WTC11 (cell line): ENCODE results near the gene JAML. TPM values are rescaled to one million over a fixed set of nuclear protein-coding genes. Genes with fewer than 3 reads are reported as not detected.

ENCODE experiments used
- ATAC-seq: fragments of 200-7000 bp; cut with Tn5 transposase; 2 replicates; pipeline ENCODE4 v1.10.0; 2021; ENCODE audit warnings: mild to moderate bottlenecking, moderate library complexity
- CTCF ChIA-PET: fragments of 300-600 bp; sonication (Branson Sonifier 250); formaldehyde crosslinking; loops from one replicate; lab custom pipeline; 2021; ENCODE audit warnings: antibody characterized with exemption; lab: Charles Lee
- POLR2A ChIA-PET: fragments of 350-600 bp; sonication (Branson Sonifier 250); formaldehyde crosslinking; loops from one replicate; lab custom pipeline; 2021; ENCODE audit warnings: antibody characterized with exemption; lab: Charles Lee
- DNase-seq: peaks from one replicate; pipeline ENCODE4 v3.0.0; 2021; ENCODE audit warnings: low spot score
- H3K27ac Mint-ChIP-seq: 2 replicates; pipeline ENCODE4 v1.8.0; 2021; ENCODE audit warnings: mixed read lengths
- H3K27me3 Mint-ChIP-seq: 2 replicates; pipeline ENCODE4 v1.8.0; 2021; ENCODE audit warnings: low read depth, mild to moderate bottlenecking, moderate library complexity, mixed read lengths
- H3K36me3 Mint-ChIP-seq: 2 replicates; pipeline ENCODE4 v1.8.0; 2021; ENCODE audit warnings: mixed read lengths
- H3K4me1 Mint-ChIP-seq: 2 replicates; pipeline ENCODE4 v1.8.0; 2022; ENCODE audit warnings: mixed read lengths
- H3K4me3 Mint-ChIP-seq: 2 replicates; pipeline ENCODE4 v1.8.0; 2021; ENCODE audit warnings: mild to moderate bottlenecking, moderate library complexity, mixed read lengths
- H3K9me3 Mint-ChIP-seq: 2 replicates; pipeline ENCODE4 v1.8.0; 2021; ENCODE audit warnings: mixed read lengths
- CTCF ChIP-seq: fragments of 200-600 bp; IDR thresholded peaks from 2 replicates; pipeline ENCODE4 v1.8.0; 2022; ENCODE audit warnings: antibody characterized with exemption
- FOXP4 ChIP-seq: sonication (generic); formaldehyde crosslinking; IDR thresholded peaks from 2 replicates; pipeline ENCODE4 v1.8.0; 2022; ENCODE audit warnings: mild to moderate bottlenecking, missing genetic modification reagents
- GABPB1 ChIP-seq: sonication (generic); formaldehyde crosslinking; IDR thresholded peaks from 2 replicates; pipeline ENCODE4 v1.8.1; 2023; ENCODE audit warnings: mild to moderate bottlenecking, missing genetic modification reagents
- MLX ChIP-seq: sonication (generic); formaldehyde crosslinking; IDR thresholded peaks from 2 replicates; pipeline ENCODE4 v1.8.1; 2023; ENCODE audit warnings: mild to moderate bottlenecking, missing genetic modification reagents, moderate library complexity
- MXD4 ChIP-seq: fragments of 250-450 bp; sonication (Bioruptor Pico); IDR thresholded peaks from 2 replicates; pipeline ENCODE4 v1.8.0; 2021; ENCODE audit warnings: mild to moderate bottlenecking, moderate library complexity, borderline replicate concordance
- NFYB ChIP-seq: sonication (generic); formaldehyde crosslinking; conservative IDR thresholded peaks from 2 replicates; pipeline ENCODE4 v1.8.0; 2022; ENCODE audit warnings: low read depth, missing genetic modification reagents
- PREB ChIP-seq: sonication (generic); formaldehyde crosslinking; IDR thresholded peaks from 2 replicates; pipeline ENCODE4 v1.8.1; 2022; ENCODE audit warnings: mild to moderate bottlenecking, missing genetic modification reagents, moderate library complexity, borderline replicate concordance
- SOX15 ChIP-seq: fragments of 250-450 bp; sonication (Bioruptor Pico); IDR thresholded peaks from 2 replicates; pipeline ENCODE4 v1.9.0; 2021; ENCODE audit warnings: mild to moderate bottlenecking
- USF2 ChIP-seq: sonication (generic); formaldehyde crosslinking; IDR thresholded peaks from 2 replicates; pipeline ENCODE4 v1.8.1; 2023; ENCODE audit warnings: mild to moderate bottlenecking, missing genetic modification reagents, moderate library complexity
- ZNF532 ChIP-seq: fragments of 250-450 bp; sonication (Bioruptor Pico); IDR thresholded peaks from 2 replicates; pipeline ENCODE4 v1.9.0; 2021; ENCODE audit warnings: mild to moderate bottlenecking, borderline replicate concordance
- ZSCAN18 ChIP-seq: fragments of 250-450 bp; sonication (Bioruptor Pico); IDR thresholded peaks from 2 replicates; pipeline ENCODE4 v2.1.2; 2022; ENCODE audit warnings: mild to moderate bottlenecking, moderate library complexity
- total RNA-seq: library from RNA; stranded (reverse); gene quantifications from 3 replicates; pipeline ENCODE4 v1.2.3, GENCODE V29; 2021

JAML gene
- total RNA-seq, 1 experiment from 2014 or later, result 0.24 TPM

- CTCF ChIA-PET, result interaction anchor here (0.6 to 2.5 kb wide), 56 partner anchors 9 to 503 kb away, joined by 3 to 44 read pairs (median 5); partner anchors contain the start of genes JAML, MPZL2, MPZL3 and SCN4B
- POLR2A ChIA-PET, result interaction anchor here (0.6 to 0.7 kb wide), 2 partner anchors 17 to 30 kb away, joined by 3 to 6 read pairs; no protein-coding TSS in a partner anchor
- no peaks in the 10 kb centered on the region for H3K36me3 Mint-ChIP-seq
These were observed 25.7 kb downstream of the JAML start for GRCh38 chr11:118199135-118199534.

GRCh38 chr11:118198370-118198769 is 26.4 kb downstream of the JAML start:
- CTCF ChIA-PET, result interaction anchor here (0.5 to 2.5 kb wide), 66 partner anchors 10 to 642 kb away, joined by 3 to 44 read pairs (median 4); partner anchors contain the start of genes JAML, MPZL2, MPZL3 and SCN4B
- Mint-ChIP-seq H3K9me3 (no peaks in the 10 kb centered on the region), H3K27ac (no peak overlapping the region)
- POLR2A ChIA-PET, result interaction anchor here (0.6 to 0.7 kb wide), 3 partner anchors 16 to 89 kb away, joined by 3 to 6 read pairs (median 4); no protein-coding TSS in a partner anchor
- TF ChIP-seq MLX (CRISPR knock-in tag) (no peak), CTCF (0 out of 2 replicates have a peak, but pooled peaks have one; percentile 45), NFYB (CRISPR knock-in tag) (no peak)
- TF ChIP-seq, all 79 proteins: peak for 1
- DNase-seq (peak; percentile 82), ATAC-seq (peak; percentile 84)
- Mint-ChIP-seq H3K36me3 (no peaks in the 10 kb centered on the region), H3K4me1 (peaks cover 38% of the 10 kb centered on the region), H3K27me3 (no peaks in the 10 kb centered on the region; the same call in 1 of the 2 replicates), H3K4me3 (no peak overlapping the region)

More at GRCh38 chr11:118199135-118199534, 25.7 kb downstream of the JAML start:
- no peak for ATAC-seq
- Mint-ChIP-seq H3K4me3 (no peak overlapping the region), H3K27ac (no peak overlapping the region), H3K27me3 (no peaks in the 10 kb centered on the region; the same call in 1 of the 2 replicates), H3K4me1 (peaks cover 35% of the 10 kb centered on the region), H3K9me3 (no peaks in the 10 kb centered on the region)
- no peak for DNase-seq
- TF ChIP-seq CTCF, result no peak

GRCh38 chr11:118194835-118195627 is 29.8 kb downstream of the JAML start:
- ATAC-seq, result no peak
- Mint-ChIP-seq H3K27ac (no peak overlapping the region), H3K4me3 (no peak overlapping the region)
- TF ChIP-seq GABPB1 (CRISPR knock-in tag) (peak; percentile 93), MXD4 (CRISPR knock-in tag) (no peak), FOXP4 (no peak), SOX15 (CRISPR knock-in tag) (no peak), ZNF532 (CRISPR knock-in tag) (no peak), PREB (CRISPR knock-in tag) (no peak), USF2 (CRISPR knock-in tag) (no peak), ZSCAN18 (CRISPR knock-in tag) (no peak)
- TF ChIP-seq, all 79 proteins: peak for 1
- Mint-ChIP-seq H3K27me3 (peaks cover 11% of the 10 kb centered on the region), H3K9me3 (peaks cover 27% of the 10 kb centered on the region), H3K36me3 (peaks cover 8% of the 10 kb centered on the region), H3K4me1 (peaks cover 38% of the 10 kb centered on the region)
- POLR2A ChIA-PET, result no interaction called here
- CTCF ChIA-PET, result interaction anchor here (1.8 kb wide), 1 partner anchor 23 kb away, joined by 8 read pairs; no protein-coding TSS in a partner anchor
- no peak for DNase-seq
